ENCODE measurements around the gene KLF2.

The KLF2 gene

GRCh38 chr19:16361254-16361653 lies 36.6 kb downstream of the KLF2 start:
- Mint-ChIP-seq H3K9me3 (ENCODE audit: low read depth) (no peaks in the 10 kb centered on the region), H3K27ac (no peak overlapping the region), H3K27me3 (no peaks in the 10 kb centered on the region), H3K36me3 (peaks cover 3% of the 10 kb centered on the region), H3K4me1 (ENCODE audit: low read depth) (peaks cover 87% of the 10 kb centered on the region), H3K4me3 (no peak overlapping the region)

GRCh38 chr19:16361926-16362325 lies 37.3 kb downstream of the KLF2 start:
- H3K4me3 Mint-ChIP-seq, result no peak overlapping the region
- H3K27me3 Mint-ChIP-seq, result no peaks in the 10 kb centered on the region
- peaks cover 87% of the 10 kb centered on the region for H3K4me1 Mint-ChIP-seq (ENCODE audit: low read depth)
- H3K36me3 Mint-ChIP-seq, result peaks cover 3% of the 10 kb centered on the region
- H3K27ac Mint-ChIP-seq, result no peak overlapping the region
- no peaks in the 10 kb centered on the region for H3K9me3 Mint-ChIP-seq (ENCODE audit: low read depth)

GRCh38 chr19:16363133-16363851 lies 38.7 kb downstream of the KLF2 start:
- peaks cover 82% of the 10 kb centered on the region for H3K4me1 Mint-ChIP-seq (ENCODE audit: low read depth)
- H3K9me3 Mint-ChIP-seq (ENCODE audit: low read depth), result no peaks in the 10 kb centered on the region
- H3K4me3 Mint-ChIP-seq, result no peak overlapping the region
- H3K36me3 Mint-ChIP-seq, result peaks cover 3% of the 10 kb centered on the region
- H3K27ac Mint-ChIP-seq, result no peak overlapping the region
- H3K27me3 Mint-ChIP-seq, result no peaks in the 10 kb centered on the region

- no peaks in the 10 kb centered on the region for H3K27me3 Mint-ChIP-seq
- H3K36me3 Mint-ChIP-seq, result peaks cover 2% of the 10 kb centered on the region
- H3K4me3 Mint-ChIP-seq, result no peak overlapping the region
- H3K4me1 Mint-ChIP-seq (ENCODE audit: low read depth), result peaks cover 77% of the 10 kb centered on the region
- no peak overlapping the region for H3K27ac Mint-ChIP-seq
- H3K9me3 Mint-ChIP-seq (ENCODE audit: low read depth), result no peaks in the 10 kb centered on the region
Observed at GRCh38 chr19:16363852-16364230, 39.2 kb downstream of the KLF2 start.

- Mint-ChIP-seq H3K27me3 (no peaks in the 10 kb centered on the region), H3K4me3 (no peak overlapping the region), H3K36me3 (peaks cover 2% of the 10 kb centered on the region), H3K27ac (no peak overlapping the region), H3K9me3 (ENCODE audit: low read depth) (no peaks in the 10 kb centered on the region), H3K4me1 (ENCODE audit: low read depth) (peaks cover 71% of the 10 kb centered on the region)
Observed at GRCh38 chr19:16364231-16364865, 39.7 kb downstream of the KLF2 start.

GRCh38 chr19:16365300-16365996 lies 40.8 kb downstream of the KLF2 start:
- Mint-ChIP-seq H3K36me3 (peaks cover 2% of the 10 kb centered on the region), H3K27ac (peak overlapping the region; percentile 18), H3K27me3 (no peaks in the 10 kb centered on the region), H3K9me3 (ENCODE audit: low read depth) (no peaks in the 10 kb centered on the region), H3K4me3 (peak overlapping the region; percentile 14), H3K4me1 (ENCODE audit: low read depth) (peaks cover 60% of the 10 kb centered on the region)

- Mint-ChIP-seq H3K27ac (peak overlapping the region; percentile 77), H3K27me3 (no peaks in the 10 kb centered on the region), H3K4me3 (no peak overlapping the region), H3K4me1 (ENCODE audit: low read depth) (peaks cover 55% of the 10 kb centered on the region), H3K9me3 (ENCODE audit: low read depth) (no peaks in the 10 kb centered on the region), H3K36me3 (no peaks in the 10 kb centered on the region)
Observed at GRCh38 chr19:16366056-16366432, 41.4 kb downstream of the KLF2 start.

GRCh38 chr19:16366433-16367260 lies 42.0 kb downstream of the KLF2 start:
- Mint-ChIP-seq H3K4me3 (no peak overlapping the region), H3K4me1 (ENCODE audit: low read depth) (peaks cover 50% of the 10 kb centered on the region)

GRCh38 chr19:16367261-16367683 lies 42.6 kb downstream of the KLF2 start:
- peak overlapping the region; percentile 77 for H3K27ac Mint-ChIP-seq

More at GRCh38 chr19:16366433-16367260, 42.0 kb downstream of the KLF2 start:
- Mint-ChIP-seq H3K9me3 (ENCODE audit: low read depth) (no peaks in the 10 kb centered on the region), H3K36me3 (no peaks in the 10 kb centered on the region), H3K27ac (peak overlapping the region; percentile 77), H3K27me3 (no peaks in the 10 kb centered on the region)

GRCh38 chr19:16368385-16369305 lies 44.0 kb downstream of the KLF2 start:
- peaks cover 3% of the 10 kb centered on the region for H3K36me3 Mint-ChIP-seq
- H3K4me3 Mint-ChIP-seq, result no peak overlapping the region
- H3K9me3 Mint-ChIP-seq (ENCODE audit: low read depth), result no peaks in the 10 kb centered on the region
- no peaks in the 10 kb centered on the region for H3K27me3 Mint-ChIP-seq
- H3K4me1 Mint-ChIP-seq (ENCODE audit: low read depth), result peaks cover 43% of the 10 kb centered on the region
- no peak overlapping the region for H3K27ac Mint-ChIP-seq

More at GRCh38 chr19:16367261-16367683, 42.6 kb downstream of the KLF2 start:
- Mint-ChIP-seq H3K4me3 (no peak overlapping the region), H3K27me3 (no peaks in the 10 kb centered on the region), H3K36me3 (no peaks in the 10 kb centered on the region), H3K9me3 (ENCODE audit: low read depth) (no peaks in the 10 kb centered on the region), H3K4me1 (ENCODE audit: low read depth) (peaks cover 44% of the 10 kb centered on the region)

GRCh38 chr19:16369306-16369663 lies 44.7 kb downstream of the KLF2 start:
- Mint-ChIP-seq H3K9me3 (ENCODE audit: low read depth) (no peaks in the 10 kb centered on the region), H3K27ac (no peak overlapping the region), H3K4me3 (no peak overlapping the region), H3K4me1 (ENCODE audit: low read depth) (peaks cover 43% of the 10 kb centered on the region), H3K27me3 (no peaks in the 10 kb centered on the region), H3K36me3 (peaks cover 4% of the 10 kb centered on the region)

- Mint-ChIP-seq H3K4me3 (no peak overlapping the region), H3K27ac (no peak overlapping the region), H3K27me3 (no peaks in the 10 kb centered on the region), H3K9me3 (ENCODE audit: low read depth) (no peaks in the 10 kb centered on the region), H3K4me1 (ENCODE audit: low read depth) (peaks cover 44% of the 10 kb centered on the region), H3K36me3 (peaks cover 7% of the 10 kb centered on the region)
Observed at GRCh38 chr19:16369664-16370576, 45.3 kb downstream of the KLF2 start.
